Tibial artery (tissue), 4 donors: ENCODE data around the gene POU2F1.

ENCODE experiments used
- DNase-seq, 2 donors: peaks; one replicate each; pipeline ENCODE4 v3.0.0-alpha.2; 2019
- H3K27ac ChIP-seq, 2 donors: fragments of 200-600 bp; sonication (generic) in 1 of 2; 1 replicate in 1 of 2; 2 replicates in 1 of 2; pipeline ENCODE4 v1.5.1; 2018 to 2019; ENCODE audit warnings: mild to moderate bottlenecking in 1 of 2
- H3K27me3 ChIP-seq, 2 donors: fragments of 200-600 bp; sonication (generic) in 1 of 2; one replicate each; pipeline versions ENCODE4 v1.5.1 to v1.6.0; 2016 to 2019
- H3K36me3 ChIP-seq, 3 donors: fragments of 200-600 bp; sonication (generic) in 2 of 3; one replicate each; pipeline ENCODE4 v1.5.1; 2016 to 2019; ENCODE audit warnings: mild to moderate bottlenecking in 2 of 3
- H3K4me1 ChIP-seq, 4 donors: fragments of 200-600 bp; sonication (generic) in 2 of 4; 1 replicate in 3 of 4; 2 replicates in 1 of 4; pipeline ENCODE4 v1.5.1; 2016 to 2019
- H3K4me3 ChIP-seq, 2 donors: fragments of 200-600 bp; sonication (generic) in 1 of 2; 1 replicate in 1 of 2; 2 replicates in 1 of 2; pipeline ENCODE4 v1.5.1; 2018 to 2019; ENCODE audit warnings: mild to moderate bottlenecking in 2 of 2
- H3K9me3 ChIP-seq, 3 donors: fragments of 200-600 bp; sonication (generic) in 1 of 3; one replicate each; pipeline ENCODE4 v1.5.1; 2016 to 2019
- CTCF ChIP-seq, 2 experiments: fragments of 200-600 bp in 1 of 2; fragments of 450-650 bp in 1 of 2; IDR thresholded peaks; one replicate each; pipeline ENCODE4 v1.5.1; 2017 to 2019; ENCODE audit warnings: antibody characterized with exemption in 2 of 2, mild to moderate bottlenecking in 1 of 2, moderate library complexity in 1 of 2
- intact Hi-C: fragments of 100-400 bp; cut with DNase I; formaldehyde crosslinking; loops from one replicate; pipeline ENCODE4 v1.15.0; 2023; ENCODE audit warnings: low total_unique reads

Gene POU2F1

GRCh38 chr1:167432780-167433179 is 212.1 kb downstream of the POU2F1 start:
- DNase-seq = no peak
- Histone ChIP-seq H3K4me1 (no peaks in the 10 kb centered on the region), H3K27ac (no peak overlapping the region), H3K36me3 (no peaks in the 10 kb centered on the region), H3K9me3 (no peaks in the 10 kb centered on the region), H3K27me3 (no peaks in the 10 kb centered on the region), H3K4me3 (no peak overlapping the region)
- intact Hi-C loops = no loop called here
- no peak for TF ChIP-seq CTCF (IDR thresholded peaks at IDR 0.05)

- H3K4me3 ChIP-seq = no peak overlapping the region
- H3K36me3 ChIP-seq = no peaks in the 10 kb centered on the region
- peaks cover 0 to 9% of the 10 kb centered on the region in 2 donors for H3K27me3 ChIP-seq
- DNase-seq = no peak
- no peak for TF ChIP-seq CTCF (IDR thresholded peaks at IDR 0.05)
- intact Hi-C loops = no loop called here
- no peaks in the 10 kb centered on the region for H3K9me3 ChIP-seq
- peaks cover 0 to 2% (median under 1%) of the 10 kb centered on the region in 4 donors for H3K4me1 ChIP-seq
- H3K27ac ChIP-seq = no peak overlapping the region
Observed at GRCh38 chr1:167433884-167434283, 213.2 kb downstream of the POU2F1 start.

GRCh38 chr1:167434306-167434705 is 213.6 kb downstream of the POU2F1 start:
- H3K27ac ChIP-seq = no peak overlapping the region
- no peak overlapping the region for H3K4me3 ChIP-seq
- no peaks in the 10 kb centered on the region for H3K9me3 ChIP-seq
- H3K36me3 ChIP-seq = no peaks in the 10 kb centered on the region
- H3K4me1 ChIP-seq = peaks cover 0 to 6% (median 4%) of the 10 kb centered on the region in 4 donors
- intact Hi-C loops = no loop called here
- peaks cover 0 to 13% of the 10 kb centered on the region in 2 donors for H3K27me3 ChIP-seq
- no peak for DNase-seq
- no peak for TF ChIP-seq CTCF (IDR thresholded peaks at IDR 0.05)

- no peaks in the 10 kb centered on the region for H3K36me3 ChIP-seq
- no peak for DNase-seq
- no peak overlapping the region for H3K27ac ChIP-seq
- peaks cover 0 to 11% (median 9%) of the 10 kb centered on the region in 4 donors for H3K4me1 ChIP-seq
- intact Hi-C loops = no loop called here
- H3K9me3 ChIP-seq = no peaks in the 10 kb centered on the region
- no peak overlapping the region for H3K4me3 ChIP-seq
- H3K27me3 ChIP-seq = peaks cover 0 to 15% of the 10 kb centered on the region in 2 donors
- TF ChIP-seq CTCF (IDR thresholded peaks at IDR 0.05) = no peak
Observed at GRCh38 chr1:167435484-167435883, 214.8 kb downstream of the POU2F1 start.

- intact Hi-C loops = no loop called here
- Histone ChIP-seq H3K36me3 (no peaks in the 10 kb centered on the region), H3K27ac (no peak overlapping the region), H3K27me3 (peaks cover 0 to 15% of the 10 kb centered on the region in 2 donors), H3K4me1 (peaks cover 0 to 11% (median 9%) of the 10 kb centered on the region in 4 donors), H3K4me3 (no peak overlapping the region), H3K9me3 (no peaks in the 10 kb centered on the region)
- TF ChIP-seq CTCF (IDR thresholded peaks at IDR 0.05) = no peak
- no peak for DNase-seq
Observed at GRCh38 chr1:167438171-167439138, 217.8 kb downstream of the POU2F1 start.
